Airway epithelial cell (primary cell): ENCODE measurements around the gene SPAG16. TPM values are rescaled to one million over a fixed set of nuclear protein-coding genes. Genes with fewer than 3 reads are reported as not detected.

Source experiments
- total RNA-seq: library from RNA; depleted of rRNA; stranded (reverse); fragments of >200 nt; gene quantifications from 2 replicates; pipeline ENCODE4 v1.2.3, GENCODE V29; 2015

SPAG16 gene
- 22.4 and 22.8 TPM in 2 replicates for total RNA-seq

DNA sequence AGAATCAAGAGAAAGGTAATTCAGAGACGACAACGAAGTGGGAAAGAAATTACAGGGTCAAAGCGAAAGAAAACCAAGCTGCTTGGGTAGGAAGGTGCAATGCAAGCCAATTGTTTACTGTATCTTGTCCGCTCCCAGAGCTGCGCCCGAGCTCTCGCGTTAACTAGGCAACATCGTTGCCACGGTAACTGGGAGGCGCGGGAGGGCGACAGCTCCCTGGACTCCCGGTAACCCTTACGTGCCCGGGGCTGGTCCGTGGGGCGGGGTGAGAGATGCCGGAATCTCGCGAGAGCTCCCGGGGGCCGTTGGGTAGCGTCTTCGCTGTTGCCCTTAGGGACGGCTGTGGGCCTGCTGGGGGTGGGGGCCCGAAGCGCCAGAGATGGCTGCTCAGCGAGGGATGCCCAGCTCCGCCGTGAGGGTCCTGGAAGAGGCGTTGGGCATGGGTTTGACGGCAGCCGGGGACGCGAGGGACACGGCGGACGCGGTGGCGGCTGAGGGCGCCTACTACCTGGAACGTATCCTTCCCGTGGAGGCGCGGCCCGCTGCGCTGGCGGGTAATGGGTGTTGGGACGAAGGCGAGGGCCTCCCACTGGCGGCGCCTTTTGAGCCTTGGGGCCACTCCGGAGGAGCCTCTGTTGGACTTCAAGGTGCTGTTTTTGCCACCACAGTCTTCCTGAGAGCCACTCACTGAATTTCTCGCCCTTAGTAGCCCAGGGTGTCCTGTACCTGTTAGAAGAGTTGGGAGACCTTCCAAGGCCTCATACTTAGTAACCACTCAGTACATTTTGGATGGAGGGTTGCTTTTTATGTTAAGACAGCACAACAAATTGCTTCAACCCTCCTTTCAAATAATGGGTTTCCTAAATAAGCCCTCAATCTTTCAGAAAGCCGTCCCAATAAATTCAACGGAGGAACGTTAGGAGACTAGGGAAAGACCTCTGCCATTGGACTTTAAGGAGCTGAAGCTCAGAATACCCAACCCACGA is at the start of gene SPAG16:
Gene SPAG16 (plus strand): TSS at position 360 of the 986 bp plus-strand sequence.

DNA sequence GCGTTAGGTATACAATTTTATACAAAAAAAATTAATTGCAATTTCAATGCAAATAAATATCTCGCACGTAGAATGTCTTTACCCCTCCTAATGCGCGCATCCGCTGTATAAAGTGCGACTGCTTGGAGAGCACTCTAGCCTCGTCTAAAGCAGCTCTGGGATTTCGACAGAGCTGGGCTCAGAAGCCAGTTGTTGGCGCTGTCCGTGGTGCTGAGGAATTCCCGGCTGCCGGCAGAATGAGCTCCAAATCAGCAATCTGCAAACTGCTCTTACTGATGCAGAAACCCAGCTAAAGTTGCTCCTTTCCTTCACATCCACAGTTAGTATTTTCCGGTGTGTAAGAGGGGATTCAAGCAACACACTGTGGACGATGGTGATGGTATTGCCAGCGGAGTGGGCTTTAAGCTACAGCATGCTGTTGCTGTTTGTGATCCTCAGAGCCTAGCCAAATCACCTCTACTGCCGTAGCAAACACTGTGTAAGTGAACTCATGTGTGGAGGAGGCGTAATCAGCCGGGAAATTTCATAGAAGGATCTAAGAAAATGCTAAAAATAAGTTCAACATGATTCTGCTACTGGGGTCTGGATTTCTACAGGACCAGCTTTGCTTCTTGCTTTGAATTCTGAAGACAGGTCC is 1126.8 kb downstream of the SPAG16 start, which contains the start of gene VWC2L:
Gene VWC2L (plus strand): TSS at position 137 of the 637 bp plus-strand sequence. CDS start 3,140 bp downstream, outside the sequence.

Other genes starting within 250 kb of the SPAG16 start
- gene IKZF2, start 132.9 kb upstream of the SPAG16 start, total RNA-seq = 14.9 and 20.2 TPM in 2 replicates